ENCODE measurements around the gene CH25H. TPM values are rescaled to one million over a fixed set of nuclear protein-coding genes. Genes with fewer than 3 reads are reported as not detected.
A peak's percentile ranks its signal among the peaks of the same experiment; 100 is the strongest.

The CH25H gene
- total RNA-seq, 2 donors from 2014 or later, result 2.7 to 5.6 TPM

DNA sequence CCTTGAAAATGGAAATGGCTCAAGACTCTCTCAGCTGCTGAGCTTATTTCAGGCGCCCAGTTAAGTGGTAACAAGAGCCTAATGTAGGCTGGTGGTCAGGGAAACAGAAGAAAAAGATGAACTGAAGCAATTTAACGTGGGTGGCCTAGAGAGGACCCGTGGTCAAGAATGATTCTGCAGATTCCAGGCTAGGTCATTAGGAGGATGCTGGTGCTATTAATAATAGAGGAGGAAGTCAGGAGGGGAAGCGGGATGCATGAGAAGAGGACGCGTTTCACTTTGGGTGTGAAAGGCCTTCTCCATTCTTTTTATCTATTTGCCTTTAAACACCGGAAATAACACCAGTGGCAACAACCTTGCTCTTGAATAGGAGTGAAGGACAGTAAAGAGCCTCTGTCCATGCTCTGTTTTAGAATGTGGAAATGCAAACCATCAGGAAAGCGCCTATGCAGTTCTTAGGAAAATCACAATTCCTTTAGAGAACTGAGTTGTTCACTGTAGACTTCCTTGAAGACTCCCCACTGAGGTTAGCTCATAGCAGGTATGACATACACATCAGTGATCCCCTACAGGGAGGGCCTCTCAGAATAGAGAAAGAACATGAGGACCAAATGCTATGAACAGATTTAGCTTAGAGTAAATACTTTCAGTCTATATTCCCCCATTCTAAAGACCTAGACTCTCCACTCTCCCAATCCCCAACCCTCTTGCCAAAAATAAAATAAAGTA, 35.9 kb upstream of the CH25H start:
- H3K27me3 ChIP-seq (replicated peaks; ENCODE audit: insufficient read depth), result no peaks in the 10 kb centered on the region
- TF ChIP-seq, protein P1, sequence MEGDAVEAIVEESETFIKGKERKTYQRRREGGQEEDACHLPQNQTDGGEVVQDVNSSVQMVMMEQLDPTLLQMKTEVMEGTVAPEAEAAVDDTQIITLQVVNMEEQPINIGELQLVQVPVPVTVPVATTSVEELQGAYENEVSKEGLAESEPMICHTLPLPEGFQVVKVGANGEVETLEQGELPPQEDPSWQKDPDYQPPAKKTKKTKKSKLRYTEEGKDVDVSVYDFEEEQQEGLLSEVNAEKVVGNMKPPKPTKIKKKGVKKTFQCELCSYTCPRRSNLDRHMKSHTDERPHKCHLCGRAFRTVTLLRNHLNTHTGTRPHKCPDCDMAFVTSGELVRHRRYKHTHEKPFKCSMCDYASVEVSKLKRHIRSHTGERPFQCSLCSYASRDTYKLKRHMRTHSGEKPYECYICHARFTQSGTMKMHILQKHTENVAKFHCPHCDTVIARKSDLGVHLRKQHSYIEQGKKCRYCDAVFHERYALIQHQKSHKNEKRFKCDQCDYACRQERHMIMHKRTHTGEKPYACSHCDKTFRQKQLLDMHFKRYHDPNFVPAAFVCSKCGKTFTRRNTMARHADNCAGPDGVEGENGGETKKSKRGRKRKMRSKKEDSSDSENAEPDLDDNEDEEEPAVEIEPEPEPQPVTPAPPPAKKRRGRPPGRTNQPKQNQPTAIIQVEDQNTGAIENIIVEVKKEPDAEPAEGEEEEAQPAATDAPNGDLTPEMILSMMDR (IDR thresholded peaks at IDR 0.05), result no peak
- DNase-seq (ENCODE audit: low spot score), result no peak

DNA sequence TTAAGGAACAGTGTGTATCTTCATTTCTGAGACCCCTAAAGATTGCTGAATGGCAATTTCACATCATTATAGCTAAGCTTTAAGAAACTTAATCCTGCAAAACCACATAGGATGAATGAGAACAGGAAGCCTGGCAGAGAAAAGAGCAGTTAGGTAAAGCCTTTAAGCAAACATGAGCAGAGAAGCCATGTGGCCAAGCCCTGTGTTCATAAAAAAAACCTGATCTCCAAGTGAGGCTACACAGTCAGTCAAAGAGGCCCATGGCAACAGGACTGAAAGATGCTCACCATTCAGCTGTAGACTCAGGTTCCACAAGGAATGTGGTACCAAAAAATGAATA, 35.2 kb upstream of the CH25H start:
- ATAC-seq (ENCODE audit: insufficient number of reproducible peaks, low FRiP score, low read depth) (no peak), DNase-seq (ENCODE audit: low spot score) (no peak)
- no peak overlapping the region for H3K27ac ChIP-seq
- H3K4me1 ChIP-seq (ENCODE audit: control insufficient read depth in 1 of 2, low read depth in 2 of 2), result no peaks in the 10 kb centered on the region
- no peak overlapping the region for H3K4me3 ChIP-seq
- H3K9me3 ChIP-seq, result no peaks in the 10 kb centered on the region
- TF ChIP-seq, protein P1 (IDR thresholded peaks at IDR 0.05), result no peak
- no peaks in the 10 kb centered on the region for H3K27me3 ChIP-seq (replicated peaks; ENCODE audit: insufficient read depth)
- H3K36me3 ChIP-seq, result no peaks in the 10 kb centered on the region

More for the DNA sequence above, 35.9 kb upstream of the CH25H start:
- H3K9me3 ChIP-seq, result no peaks in the 10 kb centered on the region
- H3K36me3 ChIP-seq, result no peaks in the 10 kb centered on the region
- H3K27ac ChIP-seq, result no peak overlapping the region
- ATAC-seq (ENCODE audit: insufficient number of reproducible peaks, low FRiP score, low read depth), result no peak
- no peaks in the 10 kb centered on the region for H3K4me1 ChIP-seq (ENCODE audit: control insufficient read depth in 1 of 2, low read depth in 2 of 2)
- H3K4me3 ChIP-seq, result no peak overlapping the region

DNA sequence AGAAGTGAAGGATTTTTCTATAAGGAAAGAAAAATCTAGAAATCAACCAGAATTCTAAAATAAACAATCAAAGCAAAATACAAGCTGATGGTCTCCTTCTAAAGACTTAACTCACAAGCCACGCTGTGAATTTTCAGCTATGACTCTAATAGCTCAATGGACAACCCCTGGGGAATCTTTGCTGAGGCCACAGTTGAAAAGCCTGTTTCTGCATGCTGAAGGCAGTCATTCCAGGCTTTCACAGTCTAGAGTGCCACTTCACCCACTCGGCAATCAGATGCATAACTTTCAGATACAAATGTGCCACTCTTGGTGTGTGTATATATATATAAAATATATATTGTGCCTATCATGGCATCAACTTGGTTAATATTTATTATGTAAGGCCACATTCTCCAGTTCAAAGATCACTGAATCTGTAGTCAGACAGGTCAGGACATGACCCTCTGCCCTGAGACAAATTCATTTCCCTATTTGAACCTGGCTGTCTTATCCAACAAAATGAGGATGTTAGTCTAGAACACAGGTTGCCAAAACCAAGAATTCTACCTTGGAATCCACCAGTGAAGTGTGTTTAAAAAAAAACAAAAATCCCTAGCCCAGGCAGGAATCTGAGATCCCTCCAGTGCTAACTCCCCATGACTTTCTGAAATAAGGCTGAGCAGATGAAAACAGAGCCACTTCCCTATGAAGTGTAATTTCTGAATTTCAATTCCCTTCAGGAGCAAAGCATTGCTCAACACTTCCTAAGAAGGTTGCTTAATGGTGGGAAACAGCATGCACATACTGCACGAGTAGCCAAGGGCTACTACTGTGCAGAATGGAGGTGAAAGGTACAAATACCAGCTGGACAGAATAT, 34.6 kb upstream of the CH25H start:
- TF ChIP-seq, protein P1 (IDR thresholded peaks at IDR 0.05), result no peak
- Histone ChIP-seq H3K27ac (no peak overlapping the region), H3K4me3 (no peak overlapping the region), H3K27me3 (replicated peaks; ENCODE audit: insufficient read depth) (no peaks in the 10 kb centered on the region), H3K4me1 (ENCODE audit: control insufficient read depth in 1 of 2, low read depth in 2 of 2) (no peaks in the 10 kb centered on the region), H3K9me3 (no peaks in the 10 kb centered on the region), H3K36me3 (no peaks in the 10 kb centered on the region)
- peak; percentile 47 for ATAC-seq (ENCODE audit: insufficient number of reproducible peaks, low FRiP score, low read depth)
- DNase-seq (ENCODE audit: low spot score), result no peak

DNA sequence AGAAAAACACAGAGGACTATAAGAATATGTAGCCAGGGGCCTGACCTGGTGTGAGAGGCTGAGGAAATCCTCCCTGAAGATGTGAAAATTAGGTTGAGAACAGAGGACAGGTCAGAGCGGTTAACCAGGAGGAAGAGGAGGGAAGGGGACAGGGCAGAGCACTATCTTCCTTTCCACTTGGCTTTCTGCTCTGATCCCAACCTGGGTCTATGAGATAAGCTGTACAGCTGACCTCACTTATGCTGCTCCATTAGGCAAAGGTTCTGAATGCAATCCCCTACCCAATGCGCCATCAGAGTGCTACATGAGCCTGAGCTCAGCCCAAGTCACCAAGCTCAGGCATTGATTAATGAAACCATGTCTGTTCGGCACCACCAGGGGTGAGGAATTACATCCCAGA, 33.9 kb upstream of the CH25H start:
- TF ChIP-seq, protein P1 (IDR thresholded peaks at IDR 0.05), result no peak
- ATAC-seq (ENCODE audit: insufficient number of reproducible peaks, low FRiP score, low read depth), result no peak
- no peaks in the 10 kb centered on the region for H3K36me3 ChIP-seq
- no peaks in the 10 kb centered on the region for H3K27me3 ChIP-seq (replicated peaks; ENCODE audit: insufficient read depth)
- no peaks in the 10 kb centered on the region for H3K9me3 ChIP-seq
- H3K4me3 ChIP-seq, result no peak overlapping the region
- DNase-seq (ENCODE audit: low spot score), result no peak
- H3K4me1 ChIP-seq (ENCODE audit: control insufficient read depth in 1 of 2, low read depth in 2 of 2), result no peaks in the 10 kb centered on the region
- H3K27ac ChIP-seq, result no peak overlapping the region

DNA sequence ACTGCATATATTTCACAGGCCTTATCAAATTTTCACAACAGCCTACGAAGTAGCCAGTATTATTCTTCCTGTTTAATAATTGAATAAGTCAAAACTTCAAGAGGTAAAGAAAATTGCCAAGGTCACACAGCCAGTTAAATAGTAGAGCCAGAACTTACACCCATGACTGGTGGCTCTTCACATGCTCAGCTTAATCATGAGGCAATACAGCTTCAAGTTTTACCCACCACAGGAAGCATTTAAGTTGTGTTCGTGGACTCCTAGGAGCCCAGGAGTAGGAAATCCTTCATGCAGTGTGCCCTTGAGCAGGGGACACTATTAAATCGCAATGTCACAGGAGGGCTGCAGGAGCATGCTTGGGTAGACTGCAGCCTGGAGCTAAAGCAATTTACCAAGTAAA, 33.4 kb upstream of the CH25H start:
- TF ChIP-seq, protein P1 (IDR thresholded peaks at IDR 0.05), result no peak

More for the DNA sequence above, 33.4 kb upstream of the CH25H start:
- Histone ChIP-seq H3K27ac (no peak overlapping the region), H3K36me3 (no peaks in the 10 kb centered on the region), H3K4me1 (ENCODE audit: control insufficient read depth in 1 of 2, low read depth in 2 of 2) (no peaks in the 10 kb centered on the region), H3K27me3 (replicated peaks; ENCODE audit: insufficient read depth) (no peaks in the 10 kb centered on the region), H3K9me3 (no peaks in the 10 kb centered on the region), H3K4me3 (no peak overlapping the region)
- no peak for DNase-seq (ENCODE audit: low spot score)
- no peak for ATAC-seq (ENCODE audit: insufficient number of reproducible peaks, low FRiP score, low read depth)
